ENCODE measurements around the gene NIF3L1.

DNA sequence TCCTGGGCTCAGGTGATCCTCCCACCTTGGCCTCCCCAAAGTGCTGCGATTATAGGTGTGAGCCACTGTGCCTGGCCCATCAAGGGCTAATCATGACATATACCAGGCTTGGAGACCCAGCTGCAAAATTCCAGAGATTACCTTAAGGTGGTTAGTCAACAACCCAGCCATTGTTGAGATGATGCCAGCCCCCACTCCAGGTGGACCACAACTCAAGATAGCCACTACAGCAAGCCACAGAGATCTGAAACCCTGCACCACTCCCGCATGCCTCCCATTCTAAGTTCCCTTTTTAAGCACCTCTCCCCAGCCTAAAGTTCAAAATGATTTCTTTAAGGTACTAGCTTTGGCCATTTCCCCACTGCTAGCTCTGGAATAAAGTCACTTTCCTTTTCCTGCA is 20.2 kb upstream of the NIF3L1 start:
- TF ChIP-seq, protein P1, sequence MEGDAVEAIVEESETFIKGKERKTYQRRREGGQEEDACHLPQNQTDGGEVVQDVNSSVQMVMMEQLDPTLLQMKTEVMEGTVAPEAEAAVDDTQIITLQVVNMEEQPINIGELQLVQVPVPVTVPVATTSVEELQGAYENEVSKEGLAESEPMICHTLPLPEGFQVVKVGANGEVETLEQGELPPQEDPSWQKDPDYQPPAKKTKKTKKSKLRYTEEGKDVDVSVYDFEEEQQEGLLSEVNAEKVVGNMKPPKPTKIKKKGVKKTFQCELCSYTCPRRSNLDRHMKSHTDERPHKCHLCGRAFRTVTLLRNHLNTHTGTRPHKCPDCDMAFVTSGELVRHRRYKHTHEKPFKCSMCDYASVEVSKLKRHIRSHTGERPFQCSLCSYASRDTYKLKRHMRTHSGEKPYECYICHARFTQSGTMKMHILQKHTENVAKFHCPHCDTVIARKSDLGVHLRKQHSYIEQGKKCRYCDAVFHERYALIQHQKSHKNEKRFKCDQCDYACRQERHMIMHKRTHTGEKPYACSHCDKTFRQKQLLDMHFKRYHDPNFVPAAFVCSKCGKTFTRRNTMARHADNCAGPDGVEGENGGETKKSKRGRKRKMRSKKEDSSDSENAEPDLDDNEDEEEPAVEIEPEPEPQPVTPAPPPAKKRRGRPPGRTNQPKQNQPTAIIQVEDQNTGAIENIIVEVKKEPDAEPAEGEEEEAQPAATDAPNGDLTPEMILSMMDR (IDR thresholded peaks at IDR 0.05), result no peak
- TF ChIP-seq POLR2AphosphoS5 (IDR thresholded peaks at IDR 0.05) (no peak), POLR2A (IDR thresholded peaks at IDR 0.05) (no peak), EP300 (IDR thresholded peaks at IDR 0.05) (no peak)
